HFFc6 (cell line): ENCODE data around the gene FOXC1. TPM values are rescaled to one million over a fixed set of nuclear protein-coding genes. Genes with fewer than 3 reads are reported as not detected.
A peak's percentile ranks its signal among the peaks of the same experiment; 100 is the strongest.

Experiments used
- DNase-seq: peaks from one replicate; pipeline ENCODE4 v3.0.0-alpha.2; 2018
- H3K27ac Mint-ChIP-seq: 2 replicates; pipeline ENCODE4 v1.8.0; 2020; ENCODE audit warnings: mild to moderate bottlenecking, mixed read lengths
- H3K27me3 Mint-ChIP-seq: 2 replicates; pipeline ENCODE4 v1.8.0; 2021; ENCODE audit warnings: mild to moderate bottlenecking, moderate library complexity, mixed read lengths; ENCODE audit not compliant: insufficient read depth
- H3K36me3 Mint-ChIP-seq: 2 replicates; pipeline ENCODE4 v1.8.0; 2021; ENCODE audit warnings: low read depth, mixed read lengths
- H3K4me1 Mint-ChIP-seq: 2 replicates; pipeline ENCODE4 v1.8.0; 2020; ENCODE audit warnings: low read depth, mixed read lengths
- H3K4me3 Mint-ChIP-seq: 2 replicates; pipeline ENCODE4 v1.8.0; 2020; ENCODE audit warnings: mild to moderate bottlenecking, moderate library complexity, mixed read lengths
- H3K9me3 Mint-ChIP-seq: 2 replicates; pipeline ENCODE4 v1.8.0; 2020; ENCODE audit warnings: mild to moderate bottlenecking, mixed read lengths
- CTCF ChIP-seq: fragments of 200-600 bp; sonication (generic); IDR thresholded peaks from 2 replicates; pipeline ENCODE4 v1.5.0; 2021; ENCODE audit warnings: antibody characterized with exemption, mild to moderate bottlenecking
- total RNA-seq, 6 experiments: library from RNA; stranded (reverse); fragmentation: NEBNext Ultra II Directional; extraction: Animal tissue kit (Norgen Biotek cat#: 25700); gene quantifications; 2 replicates in 1 of 6; 3 replicates in 5 of 6; pipeline ENCODE4 v1.2.3, GENCODE V29; 2021

Gene FOXC1
- total RNA-seq, 6 experiments from 2014 or later = 15.8 to 18.0 (median 16.9) TPM

- Mint-ChIP-seq H3K27me3 (peaks cover 21% of the 10 kb centered on the region), H3K4me1 (peaks cover 18% of the 10 kb centered on the region), H3K9me3 (no peaks in the 10 kb centered on the region), H3K27ac (no peak overlapping the region; the same call in 1 of the 2 replicates), H3K4me3 (no peak overlapping the region), H3K36me3 (no peaks in the 10 kb centered on the region)
- TF ChIP-seq CTCF = no peak
- peak; percentile 37 for DNase-seq
Observed at GRCh38 chr6:1597924-1598323, 11.8 kb upstream of the FOXC1 start.

- Mint-ChIP-seq H3K27ac (no peak overlapping the region; the same call in 1 of the 2 replicates), H3K36me3 (no peaks in the 10 kb centered on the region), H3K27me3 (peaks cover 21% of the 10 kb centered on the region), H3K9me3 (no peaks in the 10 kb centered on the region), H3K4me1 (peaks cover 18% of the 10 kb centered on the region), H3K4me3 (no peak overlapping the region)
- DNase-seq = no peak
- TF ChIP-seq CTCF = no peak
Observed at GRCh38 chr6:1598433-1598832, 11.3 kb upstream of the FOXC1 start.

- no peak for DNase-seq
- Mint-ChIP-seq H3K36me3 (no peaks in the 10 kb centered on the region), H3K4me3 (no peak overlapping the region), H3K27ac (no peak overlapping the region), H3K4me1 (peaks cover 18% of the 10 kb centered on the region), H3K9me3 (no peaks in the 10 kb centered on the region), H3K27me3 (peaks cover 18% of the 10 kb centered on the region)
- TF ChIP-seq CTCF = no peak
Observed at GRCh38 chr6:1598886-1599285, 10.8 kb upstream of the FOXC1 start.

GRCh38 chr6:1599469-1599868 lies 10.2 kb upstream of the FOXC1 start:
- Mint-ChIP-seq H3K9me3 (no peaks in the 10 kb centered on the region), H3K4me3 (no peak overlapping the region), H3K27me3 (peaks cover 20% of the 10 kb centered on the region), H3K4me1 (peaks cover 18% of the 10 kb centered on the region), H3K27ac (no peak overlapping the region), H3K36me3 (no peaks in the 10 kb centered on the region)
- no peak for DNase-seq
- TF ChIP-seq CTCF = no peak

GRCh38 chr6:1600063-1600763 lies 9.5 kb upstream of the FOXC1 start:
- DNase-seq = no peak
- Mint-ChIP-seq H3K4me1 (peaks cover 19% of the 10 kb centered on the region), H3K27ac (no peak overlapping the region), H3K4me3 (no peak overlapping the region), H3K27me3 (peaks cover 20% of the 10 kb centered on the region), H3K36me3 (no peaks in the 10 kb centered on the region), H3K9me3 (no peaks in the 10 kb centered on the region)
- TF ChIP-seq CTCF = no peak
